Endothelial cell of umbilical vein (primary cell): ENCODE results near the gene CABP2.

Source experiments
- CTCF ChIP-seq, 2 donors: IDR thresholded peaks; 1 replicate in 1 of 2; 2 replicates in 1 of 2; pipeline ENCODE4 v1.5.1; 2011; ENCODE audit warnings: low read length in 2 of 2, mild to moderate bottlenecking in 2 of 2, moderate library complexity in 2 of 2, control low read depth in 1 of 2, inconsistent platforms in 1 of 2, low read depth in 1 of 2; ENCODE audit not compliant: insufficient read depth in 1 of 2; ENCODE audit errors: extremely low read depth in 1 of 2
- EZH2 ChIP-seq: IDR thresholded peaks from 2 replicates; pipeline ENCODE4 v1.6.1; 2012; ENCODE audit warnings: borderline replicate concordance, low read depth, mild to moderate bottlenecking, moderate library complexity, low read length, inconsistent platforms; ENCODE audit not compliant: severe bottlenecking
- GATA2 ChIP-seq: IDR thresholded peaks from 2 replicates; pipeline ENCODE4 v1.7.0; 2011; ENCODE audit warnings: low read depth, mild to moderate bottlenecking, moderate library complexity, mixed read lengths, low read length; ENCODE audit not compliant: insufficient read length, insufficient read depth
- JUN ChIP-seq: IDR thresholded peaks from 2 replicates; pipeline ENCODE4 v1.6.1; 2011; ENCODE audit warnings: borderline replicate concordance, low read depth; ENCODE audit not compliant: insufficient read length, insufficient read depth
- MAX ChIP-seq: IDR thresholded peaks from 2 replicates; pipeline ENCODE4 v1.6.1; 2011; ENCODE audit not compliant: insufficient read depth, insufficient read length
- POLR2A ChIP-seq: IDR thresholded peaks from 2 replicates; pipeline ENCODE4 v1.6.1; 2012; ENCODE audit warnings: low read depth, mild to moderate bottlenecking, control low read depth, low read length
- POLR2AphosphoS5 ChIP-seq: IDR thresholded peaks from 2 replicates; pipeline ENCODE4 v1.6.1; 2012; ENCODE audit warnings: low read depth, mild to moderate bottlenecking, control low read depth, low read length, moderate library complexity; ENCODE audit not compliant: insufficient read depth

DNA sequence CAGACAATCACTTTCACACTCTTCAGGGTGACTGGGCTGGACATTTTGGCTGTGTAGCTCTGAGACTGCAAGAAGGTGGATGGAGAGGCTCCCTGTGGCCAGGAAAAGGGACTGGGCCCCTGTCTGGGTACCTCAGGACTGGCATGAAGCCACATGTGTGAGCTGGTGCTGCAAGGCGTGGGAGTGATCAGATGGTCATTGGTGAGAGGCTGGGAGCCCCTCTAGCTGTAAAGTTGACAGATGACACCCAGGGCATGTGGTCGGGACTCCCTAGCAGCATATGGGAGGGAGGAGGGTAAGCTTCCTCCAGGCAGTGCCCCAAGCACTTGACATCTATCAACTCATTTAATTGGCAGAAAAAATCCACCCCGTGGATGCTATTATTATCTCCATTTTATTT lies 18.9 kb upstream of the CABP2 start:
- no peak for TF ChIP-seq POLR2AphosphoS5
- no peak for TF ChIP-seq POLR2A
- TF ChIP-seq EZH2: no peak
- no peak for TF ChIP-seq CTCF (IDR thresholded peaks at IDR 0.05; ENCODE audit: extremely low read depth in 1 of 2, insufficient read depth in 1 of 2, low read depth in 1 of 2, low read length in 2 of 2)
- no peak for TF ChIP-seq GATA2
- no peak for TF ChIP-seq JUN
- TF ChIP-seq MAX: no peak
